Hepatocyte (in vitro differentiated cells): Measurements from ENCODE around the gene ALDH5A1. TPM values are rescaled to one million over a fixed set of nuclear protein-coding genes. Genes with fewer than 3 reads are reported as not detected.

Source experiments
- DNase-seq: peaks from one replicate; pipeline ENCODE4 v3.0.0-alpha.2; 2016; ENCODE audit warnings: low spot score
- H2AFZ ChIP-seq: fragments of 200-600 bp; sonication (generic); 2 replicates; pipeline ENCODE4 v1.6.0; 2016; ENCODE audit warnings: antibody characterized with exemption, mild to moderate bottlenecking
- H3K27ac ChIP-seq: fragments of 200-600 bp; sonication (generic); 2 replicates; pipeline ENCODE4 v1.5.1; 2016; ENCODE audit warnings: mild to moderate bottlenecking
- H3K27me3 ChIP-seq: fragments of 200-600 bp; sonication (generic); 2 replicates; pipeline ENCODE4 v1.6.1; 2016
- H3K36me3 ChIP-seq: fragments of 200-600 bp; sonication (generic); replicated peaks from 2 replicates; pipeline ENCODE4 v1.5.1; 2016; ENCODE audit warnings: low read depth; ENCODE audit not compliant: insufficient read depth
- H3K4me1 ChIP-seq: fragments of 200-600 bp; sonication (generic); 2 replicates; pipeline ENCODE4 v1.5.1; 2016; ENCODE audit warnings: mild to moderate bottlenecking, moderate library complexity; ENCODE audit not compliant: insufficient read depth
- H3K4me2 ChIP-seq: fragments of 200-600 bp; sonication (generic); 2 replicates; pipeline ENCODE4 v1.6.0; 2016
- H3K4me3 ChIP-seq: fragments of 200-600 bp; sonication (generic); 2 replicates; pipeline ENCODE4 v1.5.1; 2016; ENCODE audit warnings: mild to moderate bottlenecking
- H3K79me2 ChIP-seq: fragments of 200-600 bp; sonication (generic); 2 replicates; pipeline ENCODE4 v1.6.0; 2017; ENCODE audit warnings: mild to moderate bottlenecking
- H3K9me2 ChIP-seq: fragments of 200-600 bp; sonication (generic); replicated peaks from 2 replicates; pipeline ENCODE4 v1.6.0; 2017; ENCODE audit warnings: mild to moderate bottlenecking; ENCODE audit not compliant: insufficient read depth
- H3K9me3 ChIP-seq: fragments of 200-600 bp; sonication (generic); 2 replicates; pipeline ENCODE4 v1.5.1; 2016; ENCODE audit warnings: low read depth, mild to moderate bottlenecking
- H4K20me1 ChIP-seq: fragments of 200-600 bp; sonication (generic); 2 replicates; pipeline ENCODE4 v1.6.0; 2016; ENCODE audit warnings: mild to moderate bottlenecking; ENCODE audit not compliant: insufficient read depth, poor library complexity, severe bottlenecking
- CTCF ChIP-seq: fragments of 200-600 bp; sonication (generic); IDR thresholded peaks from 2 replicates; pipeline ENCODE4 v1.5.1; 2016; ENCODE audit warnings: antibody characterized with exemption, mild to moderate bottlenecking; ENCODE audit not compliant: poor library complexity
- EZH2 ChIP-seq: fragments of 200-600 bp; sonication (generic); IDR thresholded peaks from 2 replicates; pipeline ENCODE4 v1.6.1; 2016; ENCODE audit warnings: antibody characterized with exemption, mild to moderate bottlenecking, borderline replicate concordance
- EZH2phosphoT487 ChIP-seq: fragments of 200-600 bp; sonication (generic); IDR thresholded peaks from one replicate; pipeline ENCODE4 v1.6.1; 2018; ENCODE audit warnings: antibody characterized with exemption, mild to moderate bottlenecking, low read depth, moderate library complexity; ENCODE audit not compliant: unreplicated experiment, severe bottlenecking
- WGBS: methylation state at CpG from one replicate; pipeline ENCODE4 v1.1.6; 2016; ENCODE audit warnings: low lambda C conversion rate; ENCODE audit errors: missing lambda C conversion rate; 5-methylcytosine and 5-hydroxymethylcytosine counted together
- polyA plus RNA-seq: library from polyadenylated mRNA; unstranded; fragments of >200 nt; fragmentation: Nextera tagmentation; extraction: Ambion mirVana; gene quantifications from 2 replicates; pipeline ENCODE4 v1.2.1, GENCODE V29; 2016
- total RNA-seq: library from RNA; depleted of rRNA; stranded (reverse); fragments of >200 nt; gene quantifications from 2 replicates; pipeline ENCODE4 v1.2.3, GENCODE V29; 2014

Gene ALDH5A1
- total and polyA plus RNA-seq, 2 experiments from 2014 or later = 12.3 to 16.8 TPM

- H3K27me3 ChIP-seq = no peaks in the 10 kb centered on the region
- no peak for DNase-seq
- H3K9me3 ChIP-seq = no peaks in the 10 kb centered on the region
- H3K79me2 ChIP-seq = no peaks in the 10 kb centered on the region
- H3K36me3 ChIP-seq = no peaks in the 10 kb centered on the region
- H3K4me1 ChIP-seq = no peaks in the 10 kb centered on the region
- no peaks in the 10 kb centered on the region for H4K20me1 ChIP-seq
- WGBS = 97% methylated on average over 3 of the region's 3 CpGs
- no peak overlapping the region for H3K4me2 ChIP-seq
- TF ChIP-seq EZH2 (no peak), EZH2phosphoT487 (no peak), CTCF (no peak)
- H2AFZ ChIP-seq = no peak overlapping the region
- H3K27ac ChIP-seq = no peak overlapping the region
- H3K9me2 ChIP-seq = no peaks in the 10 kb centered on the region
- H3K4me3 ChIP-seq = no peak overlapping the region
Measured at GRCh38 chr6:24535210-24535609, 40.4 kb downstream of the ALDH5A1 start.

GRCh38 chr6:24536466-24536865, 41.7 kb downstream of the ALDH5A1 start:
- no peaks in the 10 kb centered on the region for H4K20me1 ChIP-seq
- no peaks in the 10 kb centered on the region for H3K4me1 ChIP-seq
- no peak overlapping the region for H3K4me2 ChIP-seq
- H3K4me3 ChIP-seq = no peak overlapping the region
- no peak overlapping the region for H2AFZ ChIP-seq
- no peaks in the 10 kb centered on the region for H3K9me2 ChIP-seq
- H3K79me2 ChIP-seq = no peaks in the 10 kb centered on the region
- TF ChIP-seq CTCF (no peak), EZH2 (no peak), EZH2phosphoT487 (no peak)
- H3K27ac ChIP-seq = no peak overlapping the region
- no peak for DNase-seq
- H3K9me3 ChIP-seq = no peaks in the 10 kb centered on the region
- H3K27me3 ChIP-seq = no peaks in the 10 kb centered on the region
- no peaks in the 10 kb centered on the region for H3K36me3 ChIP-seq
- WGBS = 85% methylated on average over 4 of the region's 4 CpGs

GRCh38 chr6:24537082-24537699, 42.4 kb downstream of the ALDH5A1 start:
- Histone ChIP-seq H3K27me3 (no peaks in the 10 kb centered on the region), H3K36me3 (no peaks in the 10 kb centered on the region), H3K4me1 (no peaks in the 10 kb centered on the region), H3K9me2 (no peaks in the 10 kb centered on the region), H3K4me2 (no peak overlapping the region), H3K9me3 (no peaks in the 10 kb centered on the region), H4K20me1 (no peaks in the 10 kb centered on the region), H3K27ac (no peak overlapping the region), H3K79me2 (no peaks in the 10 kb centered on the region), H3K4me3 (no peak overlapping the region), H2AFZ (no peak overlapping the region)
- TF ChIP-seq CTCF = no peak
- TF ChIP-seq EZH2phosphoT487 = no peak
- no peak for TF ChIP-seq EZH2
- no peak for DNase-seq
- 88% methylated on average over 8 of the region's 8 CpGs for WGBS
